ENCODE measurements around the gene CD81.
A peak's percentile ranks its signal among the peaks of the same experiment; 100 is the strongest.

Gene CD81

GRCh38 chr11:2375964-2376551 is 1.1 kb upstream of the CD81 start:
- DNase-seq (ENCODE audit: low read depth in 2 of 2): no peak

- peak; percentile 38 to 49 for DNase-seq (ENCODE audit: low read depth in 2 of 2)
These were observed 667 bp downstream of the CD81 start for GRCh38 chr11:2377511-2378443.

GRCh38 chr11:2378527-2379210 is 1.6 kb downstream of the CD81 start:
- DNase-seq (ENCODE audit: low read depth in 2 of 2): no peak

- no peak for DNase-seq (ENCODE audit: low read depth in 2 of 2)
These were observed 2.5 kb downstream of the CD81 start for GRCh38 chr11:2379466-2380174.

GRCh38 chr11:2380396-2380795 is 3.3 kb downstream of the CD81 start:
- no peak for DNase-seq (ENCODE audit: low read depth in 2 of 2)

- no peak for DNase-seq (ENCODE audit: low read depth in 2 of 2)
These were observed 3.8 kb downstream of the CD81 start for GRCh38 chr11:2380807-2381350.

- DNase-seq (ENCODE audit: low read depth in 2 of 2): no peak
These were observed 4.5 kb downstream of the CD81 start for GRCh38 chr11:2381494-2382128.

- DNase-seq (ENCODE audit: low read depth in 2 of 2): no peak
These were observed 5.0 kb downstream of the CD81 start for GRCh38 chr11:2382129-2382517.

- no peak for DNase-seq (ENCODE audit: low read depth in 2 of 2)
These were observed 6.1 kb downstream of the CD81 start for GRCh38 chr11:2382936-2383851.

GRCh38 chr11:2383852-2384804 is 7.0 kb downstream of the CD81 start:
- no peak for DNase-seq (ENCODE audit: low read depth in 2 of 2)

- DNase-seq (ENCODE audit: low read depth in 2 of 2): no peak
These were observed 8.3 kb downstream of the CD81 start for GRCh38 chr11:2385156-2386151.

GRCh38 chr11:2386591-2386990 is 9.5 kb downstream of the CD81 start:
- DNase-seq (ENCODE audit: low read depth in 2 of 2): no peak

GRCh38 chr11:2387266-2387987 is 10.3 kb downstream of the CD81 start:
- no peak for DNase-seq (ENCODE audit: low read depth in 2 of 2)

- no peak for DNase-seq (ENCODE audit: low read depth in 2 of 2)
These were observed 11.6 kb downstream of the CD81 start for GRCh38 chr11:2388431-2389376.

- DNase-seq (ENCODE audit: low read depth in 2 of 2): no peak
These were observed 12.4 kb downstream of the CD81 start for GRCh38 chr11:2389377-2390026.

All from stimulated activated CD4-positive, alpha-beta T cell treated with anti-CD3 and anti-CD28 coated beads, Interleukin-4, amount 100 ng/mL, for 48 hours (primary cell).